GM12872 (cell line): ENCODE results near the gene TRMT13.

Experiments
- CTCF ChIP-seq: IDR thresholded peaks from 3 replicates; pipeline ENCODE4 v1.5.1; 2011; ENCODE audit warnings: low read depth, mild to moderate bottlenecking, low read length, moderate library complexity; ENCODE audit not compliant: insufficient read depth

TRMT13 gene

GRCh38 chr1:100132566-100133477 is at the start of gene TRMT13, which contains the start of gene SASS6:
TSS of gene TRMT13 (plus strand) at chr1:100133163. CDS start at chr1:100133169, 6 bp downstream.
TSS of gene SASS6 (minus strand) at chr1:100132930. CDS start at chr1:100132814, 116 bp downstream.
- no peak for TF ChIP-seq CTCF

GRCh38 chr1:100087396-100087795 is 45.6 kb upstream of the TRMT13 start:
- TF ChIP-seq CTCF = no peak

GRCh38 chr1:100089082-100089481 is 43.9 kb upstream of the TRMT13 start:
- no peak for TF ChIP-seq CTCF

GRCh38 chr1:100090471-100090870 is 42.5 kb upstream of the TRMT13 start:
- TF ChIP-seq CTCF = no peak

GRCh38 chr1:100100202-100100601 is 32.8 kb upstream of the TRMT13 start:
- no peak for TF ChIP-seq CTCF

- no peak for TF ChIP-seq CTCF
These were observed 31.4 kb upstream of the TRMT13 start for GRCh38 chr1:100101564-100101963.

GRCh38 chr1:100107696-100108095 is 25.3 kb upstream of the TRMT13 start:
- TF ChIP-seq CTCF = no peak
